Mesothelial cell of epicardium (in vitro differentiated cells): ENCODE results near the gene IVL. TPM values are rescaled to one million over a fixed set of nuclear protein-coding genes. Genes with fewer than 3 reads are reported as not detected.

Experiments
- DNase-seq, 2 experiments: peaks; one replicate each; pipeline ENCODE4 v3.0.0; 2021; ENCODE audit warnings: low spot score in 2 of 2; ENCODE audit not compliant: unreplicated experiment in 2 of 2
- H3K27ac Mint-ChIP-seq: 2 replicates; pipeline ENCODE4 v1.8.0; 2021; ENCODE audit warnings: mixed read lengths
- H3K27me3 Mint-ChIP-seq: 2 replicates; pipeline ENCODE4 v1.8.0; 2021; ENCODE audit warnings: low read depth, mixed read lengths
- H3K36me3 Mint-ChIP-seq: 2 replicates; pipeline ENCODE4 v1.8.0; 2021; ENCODE audit warnings: mixed read lengths
- H3K4me1 Mint-ChIP-seq: 2 replicates; pipeline ENCODE4 v1.8.0; 2021; ENCODE audit warnings: mixed read lengths
- H3K4me3 Mint-ChIP-seq: 2 replicates; pipeline ENCODE4 v1.8.0; 2021; ENCODE audit warnings: mild to moderate bottlenecking, moderate library complexity, mixed read lengths
- H3K9me3 Mint-ChIP-seq: 2 replicates; pipeline ENCODE4 v1.8.0; 2021; ENCODE audit warnings: mixed read lengths
- total RNA-seq: library from RNA; stranded (reverse); gene quantifications from 3 replicates; pipeline ENCODE4 v1.2.1, GENCODE V29; 2021
- TF ChIP-seq, protein P1 (sequence below): fragments of 200-600 bp; sonication (generic); IDR thresholded peaks from one replicate; pipeline ENCODE4 v1.5.0; 2021; ENCODE audit warnings: antibody characterized with exemption; ENCODE audit not compliant: unreplicated experiment

IVL gene
- total RNA-seq = 0.11 to 0.34 TPM (median 0.27 TPM) in 3 replicates

- TF ChIP-seq, protein P1, sequence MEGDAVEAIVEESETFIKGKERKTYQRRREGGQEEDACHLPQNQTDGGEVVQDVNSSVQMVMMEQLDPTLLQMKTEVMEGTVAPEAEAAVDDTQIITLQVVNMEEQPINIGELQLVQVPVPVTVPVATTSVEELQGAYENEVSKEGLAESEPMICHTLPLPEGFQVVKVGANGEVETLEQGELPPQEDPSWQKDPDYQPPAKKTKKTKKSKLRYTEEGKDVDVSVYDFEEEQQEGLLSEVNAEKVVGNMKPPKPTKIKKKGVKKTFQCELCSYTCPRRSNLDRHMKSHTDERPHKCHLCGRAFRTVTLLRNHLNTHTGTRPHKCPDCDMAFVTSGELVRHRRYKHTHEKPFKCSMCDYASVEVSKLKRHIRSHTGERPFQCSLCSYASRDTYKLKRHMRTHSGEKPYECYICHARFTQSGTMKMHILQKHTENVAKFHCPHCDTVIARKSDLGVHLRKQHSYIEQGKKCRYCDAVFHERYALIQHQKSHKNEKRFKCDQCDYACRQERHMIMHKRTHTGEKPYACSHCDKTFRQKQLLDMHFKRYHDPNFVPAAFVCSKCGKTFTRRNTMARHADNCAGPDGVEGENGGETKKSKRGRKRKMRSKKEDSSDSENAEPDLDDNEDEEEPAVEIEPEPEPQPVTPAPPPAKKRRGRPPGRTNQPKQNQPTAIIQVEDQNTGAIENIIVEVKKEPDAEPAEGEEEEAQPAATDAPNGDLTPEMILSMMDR = no peak
- H3K9me3 Mint-ChIP-seq = peaks cover 51% of the 10 kb centered on the region
- no peak within 1 kb of the TSS for H3K4me3 Mint-ChIP-seq
- no peaks in the 10 kb centered on the region for H3K27me3 Mint-ChIP-seq
- H3K4me1 Mint-ChIP-seq = no peaks in the 10 kb centered on the region
- H3K36me3 Mint-ChIP-seq = no peaks in the 10 kb centered on the region
- DNase-seq = no peak
- H3K27ac Mint-ChIP-seq = no peak within 1 kb of the TSS
Observed at GRCh38 chr1:152907686-152908601, at the start of gene IVL. Gene IVL (plus strand): TSS chr1:152908546. CDS start chr1:152909798, 1,252 bp downstream.

- H3K27me3 Mint-ChIP-seq = no peaks in the 10 kb centered on the region
- H3K4me3 Mint-ChIP-seq = no peak within 1 kb of the TSS
- TF ChIP-seq, protein P1 = no peak
- no peak within 1 kb of the TSS for H3K27ac Mint-ChIP-seq
- peaks cover 60% of the 10 kb centered on the region for H3K9me3 Mint-ChIP-seq
- H3K4me1 Mint-ChIP-seq = no peaks in the 10 kb centered on the region
- no peaks in the 10 kb centered on the region for H3K36me3 Mint-ChIP-seq
- no peak for DNase-seq
Observed at GRCh38 chr1:152859696-152860095, 48.6 kb upstream of the IVL start, which contains the start of gene LCE7A. Gene LCE7A (plus strand): TSS chr1:152859996. CDS start chr1:152860698, 702 bp downstream.

DNA sequence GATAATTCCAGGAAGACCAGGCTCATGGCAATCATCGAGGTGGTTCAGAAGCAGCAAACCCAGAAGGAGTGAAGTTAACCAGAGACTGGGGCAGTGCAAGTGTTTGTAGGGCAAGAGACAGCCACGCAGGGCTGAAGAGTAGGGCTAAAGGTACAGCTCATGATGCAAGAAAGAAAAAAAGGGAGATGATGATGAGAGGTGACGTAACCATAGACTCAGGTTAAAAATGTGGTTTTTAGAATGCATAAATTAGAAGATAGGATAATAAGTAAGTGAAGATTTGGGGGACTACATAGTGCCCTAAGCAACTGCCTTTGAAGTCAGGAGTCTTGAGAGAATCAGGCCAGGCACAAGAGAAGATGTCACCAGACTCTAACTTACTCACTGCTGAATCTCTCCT, 48.2 kb upstream of the IVL start:
- no peak for DNase-seq

GRCh38 chr1:152861374-152861773, 47.0 kb upstream of the IVL start:
- peaks cover 48% of the 10 kb centered on the region for H3K9me3 Mint-ChIP-seq
- TF ChIP-seq, protein P1 = no peak

More for the DNA sequence above, 48.2 kb upstream of the IVL start:
- Mint-ChIP-seq H3K4me3 (no peak overlapping the region), H3K27ac (no peak overlapping the region), H3K4me1 (no peaks in the 10 kb centered on the region), H3K9me3 (peaks cover 56% of the 10 kb centered on the region), H3K27me3 (no peaks in the 10 kb centered on the region), H3K36me3 (no peaks in the 10 kb centered on the region)
- TF ChIP-seq, protein P1 = no peak

GRCh38 chr1:152864443-152864842, 43.9 kb upstream of the IVL start:
- Mint-ChIP-seq H3K27ac (no peak overlapping the region), H3K9me3 (peaks cover 21% of the 10 kb centered on the region), H3K36me3 (no peaks in the 10 kb centered on the region), H3K4me1 (no peaks in the 10 kb centered on the region), H3K4me3 (no peak overlapping the region), H3K27me3 (no peaks in the 10 kb centered on the region)
- DNase-seq = no peak
- TF ChIP-seq, protein P1 = no peak

More at GRCh38 chr1:152861374-152861773, 47.0 kb upstream of the IVL start:
- Mint-ChIP-seq H3K4me3 (no peak overlapping the region), H3K27me3 (no peaks in the 10 kb centered on the region), H3K36me3 (no peaks in the 10 kb centered on the region), H3K27ac (no peak overlapping the region), H3K4me1 (no peaks in the 10 kb centered on the region)
- no peak for DNase-seq
